Loucy (cell line): Measurements from ENCODE around the gene DBN1.

Experiments used
- H2AFZ ChIP-seq: fragments of 200-600 bp; sonication (generic); 2 replicates; pipeline ENCODE4 v1.6.0; 2016; ENCODE audit warnings: antibody characterized with exemption, mild to moderate bottlenecking, low read length, moderate library complexity
- H3F3A ChIP-seq: fragments of 200-600 bp; 2 replicates; pipeline ENCODE4 v1.6.0; 2016; ENCODE audit warnings: antibody characterized with exemption, low read depth, mild to moderate bottlenecking
- H3K27me3 ChIP-seq: fragments of 200-600 bp; sonication (generic); 2 replicates; pipeline ENCODE4 v1.6.1; 2014; ENCODE audit warnings: low read length, mild to moderate bottlenecking; ENCODE audit not compliant: insufficient read depth, poor library complexity, severe bottlenecking
- H3K36me3 ChIP-seq: fragments of 200-600 bp; sonication (generic); 2 replicates; pipeline ENCODE4 v1.6.1; 2016; ENCODE audit warnings: low read length; ENCODE audit not compliant: insufficient read depth
- H3K4me1 ChIP-seq: fragments of 200-600 bp; sonication (generic); 2 replicates; pipeline ENCODE4 v1.5.1; 2014; ENCODE audit warnings: low read length, mild to moderate bottlenecking; ENCODE audit not compliant: insufficient read depth, poor library complexity, severe bottlenecking
- H3K4me2 ChIP-seq: fragments of 200-600 bp; sonication (generic); 2 replicates; pipeline ENCODE4 v1.6.0; 2014; ENCODE audit warnings: antibody characterized with exemption, low read length, low read depth, mild to moderate bottlenecking; ENCODE audit not compliant: poor library complexity, severe bottlenecking
- H3K4me3 ChIP-seq: fragments of 200-600 bp; sonication (generic); 2 replicates; pipeline ENCODE4 v1.5.1; 2014; ENCODE audit warnings: low read length, mild to moderate bottlenecking, mixed read lengths; ENCODE audit not compliant: poor library complexity, severe bottlenecking
- H3K79me2 ChIP-seq: fragments of 200-600 bp; sonication (generic); 2 replicates; pipeline ENCODE4 v1.6.1; 2014; ENCODE audit warnings: low read length; ENCODE audit not compliant: insufficient read depth
- H3K9ac ChIP-seq: fragments of 200-600 bp; sonication (generic); 2 replicates; pipeline ENCODE4 v1.6.0; 2014; ENCODE audit warnings: mild to moderate bottlenecking, low read depth, low read length, moderate library complexity; ENCODE audit not compliant: poor library complexity, severe bottlenecking
- H3K9me2 ChIP-seq: fragments of 200-600 bp; sonication (generic); replicated peaks from 2 replicates; pipeline ENCODE4 v1.6.1; 2016; ENCODE audit warnings: low read depth, low read length, mixed read lengths
- H3K9me3 ChIP-seq: fragments of 200-600 bp; sonication (generic); 2 replicates; pipeline ENCODE4 v1.6.1; 2014; ENCODE audit warnings: mild to moderate bottlenecking, antibody characterized with exemption, low read length, low read depth; ENCODE audit not compliant: insufficient read depth
- H4K20me1 ChIP-seq: fragments of 200-600 bp; sonication (generic); 2 replicates; pipeline ENCODE4 v1.6.0; 2014; ENCODE audit warnings: antibody characterized with exemption, low read length, mild to moderate bottlenecking; ENCODE audit not compliant: insufficient read depth, poor library complexity, severe bottlenecking
- CTCF ChIP-seq: fragments of 200-600 bp; sonication (generic); conservative IDR thresholded peaks from 2 replicates; pipeline ENCODE4 v1.5.1; 2014; ENCODE audit warnings: mild to moderate bottlenecking, antibody characterized with exemption, low read length
- EZH2phosphoT487 ChIP-seq: fragments of 200-600 bp; IDR thresholded peaks from 2 replicates; pipeline ENCODE4 v1.6.1; 2018; ENCODE audit warnings: antibody characterized with exemption, mild to moderate bottlenecking, moderate library complexity, borderline replicate concordance

Gene DBN1

GRCh38 chr5:177409043-177409801 is 64.2 kb downstream of the DBN1 start, which contains the start of gene F12:
TSS of gene F12 (minus strand) at chr5:177409564. CDS start at chr5:177409527, 37 bp downstream.
- no peak within 1 kb of the TSS for H3K9ac ChIP-seq
- no peaks in the 10 kb centered on the region for H3K27me3 ChIP-seq
- TF ChIP-seq EZH2phosphoT487 (no peak), CTCF (no peak)
- H3K36me3 ChIP-seq = no peaks in the 10 kb centered on the region
- H3K9me3 ChIP-seq = no peaks in the 10 kb centered on the region
- H3K9me2 ChIP-seq = no peaks in the 10 kb centered on the region
- no peak within 1 kb of the TSS for H3K4me2 ChIP-seq
- no peaks in the 10 kb centered on the region for H4K20me1 ChIP-seq
- H3F3A ChIP-seq = no peaks in the 10 kb centered on the region
- no peak within 1 kb of the TSS for H3K4me3 ChIP-seq
- no peaks in the 10 kb centered on the region for H3K79me2 ChIP-seq
- H2AFZ ChIP-seq = no peak within 1 kb of the TSS
- H3K4me1 ChIP-seq = peaks cover 29% of the 10 kb centered on the region
